ENCODE results near the gene ANKRD11.

The ANKRD11 gene

GRCh38 chr16:89282523-89282922, 207.8 kb downstream of the ANKRD11 start:
- no peak for DNase-seq (ENCODE audit: low read depth in 2 of 2)

- DNase-seq (ENCODE audit: low read depth in 2 of 2) = no peak
Measured at GRCh38 chr16:89281829-89282228, 208.5 kb downstream of the ANKRD11 start.

GRCh38 chr16:89281189-89281577, 209.2 kb downstream of the ANKRD11 start:
- DNase-seq (ENCODE audit: low read depth in 2 of 2) = no peak

GRCh38 chr16:89280546-89281188, 209.7 kb downstream of the ANKRD11 start:
- no peak for DNase-seq (ENCODE audit: low read depth in 2 of 2)

DNA sequence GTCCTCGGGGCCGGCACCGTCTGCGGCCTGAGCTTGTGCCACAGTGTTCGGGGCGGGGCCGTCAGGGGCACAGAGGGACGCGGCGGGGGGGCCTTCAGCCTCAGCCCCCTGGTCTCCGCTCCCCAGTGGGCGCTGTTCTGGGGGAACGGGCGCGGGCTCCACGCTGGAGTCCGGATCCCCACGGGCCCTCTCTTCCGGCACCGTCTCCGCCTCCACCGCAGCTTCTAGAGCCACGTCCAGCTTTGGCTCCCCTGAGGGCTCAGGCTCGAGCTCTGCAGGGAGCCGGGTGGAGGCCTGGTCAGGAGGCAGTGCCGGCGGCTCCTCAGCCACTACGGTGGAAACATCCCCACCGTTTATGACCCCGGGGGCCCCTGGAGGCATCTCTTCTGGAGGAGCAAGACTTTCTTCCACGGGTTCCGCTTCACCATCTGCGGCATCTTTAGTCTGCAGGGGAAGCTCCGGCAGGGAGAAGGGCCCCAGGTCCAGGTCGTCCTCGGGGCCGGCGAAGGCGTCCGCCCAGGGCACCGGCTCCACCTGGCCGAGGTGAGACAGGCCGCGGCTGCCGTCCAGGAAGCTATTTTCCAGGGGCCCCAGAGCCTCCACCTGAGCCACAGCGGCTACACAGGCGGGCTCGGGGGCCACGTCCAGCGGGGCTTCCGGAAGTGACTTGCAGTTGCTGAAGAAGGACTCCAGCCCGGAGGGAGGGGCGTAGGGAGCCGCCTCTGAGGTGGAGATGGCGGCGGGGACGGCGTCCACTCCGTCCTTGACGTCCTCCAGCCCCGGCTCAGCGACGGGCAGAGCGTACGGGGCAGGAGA, 210.5 kb downstream of the ANKRD11 start:
- no peak for DNase-seq (ENCODE audit: low read depth in 2 of 2)

- no peak for DNase-seq (ENCODE audit: low read depth in 2 of 2)
Measured at GRCh38 chr16:89278441-89279240, 211.7 kb downstream of the ANKRD11 start.

GRCh38 chr16:89277641-89278341, 212.6 kb downstream of the ANKRD11 start:
- DNase-seq (ENCODE audit: low read depth in 2 of 2) = no peak

GRCh38 chr16:89277049-89277448, 213.3 kb downstream of the ANKRD11 start:
- no peak for DNase-seq (ENCODE audit: low read depth in 2 of 2)

DNA sequence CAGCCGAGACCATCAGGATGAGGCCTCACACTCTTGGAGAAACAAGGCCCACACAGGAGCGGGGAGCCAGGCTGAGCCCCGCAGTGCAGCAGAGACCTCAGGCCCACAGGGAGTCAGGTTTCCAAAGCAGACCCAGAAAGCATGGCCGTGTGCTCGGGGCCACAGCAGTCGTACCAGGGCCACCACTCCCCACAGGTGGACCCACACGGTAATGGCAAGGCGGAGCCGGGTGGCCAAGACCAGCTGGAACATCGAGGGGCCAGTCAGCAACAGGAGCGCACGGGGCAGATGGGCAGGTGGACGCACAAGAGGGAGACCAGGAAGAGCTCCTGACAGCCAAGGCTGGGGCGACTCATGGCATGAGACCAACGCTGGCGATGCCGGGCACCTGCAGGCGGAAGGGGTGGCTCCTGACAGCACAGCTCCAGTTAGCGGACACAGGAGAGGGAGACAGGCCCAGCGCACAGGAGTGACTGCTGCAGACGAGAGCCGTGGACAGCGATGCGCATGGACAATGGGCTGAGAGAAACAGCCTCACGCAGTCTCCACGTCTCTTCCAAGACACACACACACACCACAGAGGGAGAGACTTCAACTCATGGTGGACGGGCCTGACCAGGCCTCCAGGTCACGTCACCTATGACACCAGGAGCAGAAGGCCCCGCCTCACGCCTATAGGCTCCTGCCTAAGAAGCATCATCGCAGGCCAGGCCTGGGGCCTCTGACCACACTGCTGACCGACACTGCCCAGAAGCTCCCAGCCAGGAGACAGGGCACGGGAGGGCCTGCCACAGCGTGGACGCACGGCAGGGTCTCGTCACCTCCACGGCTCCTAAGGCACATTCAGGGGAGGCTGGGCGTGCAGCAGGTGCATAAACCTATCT, 214.3 kb downstream of the ANKRD11 start:
- DNase-seq (ENCODE audit: low read depth in 2 of 2) = no peak

- DNase-seq (ENCODE audit: low read depth in 2 of 2) = no peak
Measured at GRCh38 chr16:89275284-89275584, 215.1 kb downstream of the ANKRD11 start.

GRCh38 chr16:89274561-89275283, 215.6 kb downstream of the ANKRD11 start:
- no peak for DNase-seq (ENCODE audit: low read depth in 2 of 2)

GRCh38 chr16:89273741-89274472, 216.5 kb downstream of the ANKRD11 start:
- DNase-seq (ENCODE audit: low read depth in 2 of 2) = no peak

- no peak for DNase-seq (ENCODE audit: low read depth in 2 of 2)
Measured at GRCh38 chr16:89272631-89273030, 217.7 kb downstream of the ANKRD11 start.

GRCh38 chr16:89270666-89271345, 219.6 kb downstream of the ANKRD11 start:
- no peak for DNase-seq (ENCODE audit: low read depth in 2 of 2)

GRCh38 chr16:89269805-89270665, 220.3 kb downstream of the ANKRD11 start:
- DNase-seq (ENCODE audit: low read depth in 2 of 2) = no peak

- no peak for DNase-seq (ENCODE audit: low read depth in 2 of 2)
Measured at GRCh38 chr16:89268987-89269735, 221.2 kb downstream of the ANKRD11 start.

DNA sequence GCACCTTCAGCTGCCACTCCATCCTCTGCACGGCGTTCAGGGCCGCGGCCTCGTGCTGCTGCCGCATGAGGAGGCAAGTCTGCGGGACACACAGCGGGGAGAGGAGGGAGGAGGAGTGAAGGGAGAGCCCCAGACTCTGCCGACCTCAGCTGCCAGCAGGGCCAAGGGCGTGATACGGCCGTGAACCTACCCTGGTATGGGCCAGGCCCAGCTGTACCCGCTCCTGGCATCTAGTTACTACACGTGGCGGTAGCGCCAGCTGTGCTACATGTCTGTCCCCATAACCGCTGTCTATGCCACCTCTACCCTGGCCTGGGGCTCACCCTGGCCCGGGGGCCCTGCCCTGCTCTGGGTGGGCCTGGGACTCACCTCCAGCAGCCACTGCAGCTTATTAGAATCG, 221.8 kb downstream of the ANKRD11 start:
- DNase-seq (ENCODE audit: low read depth in 2 of 2) = no peak
